H9 (cell line): ENCODE results near the gene SCGB1D2. TPM values are rescaled to one million over a fixed set of nuclear protein-coding genes. Genes with fewer than 3 reads are reported as not detected.

ENCODE experiments used
- DNase-seq: peaks from one replicate; pipeline ENCODE4 v3.0.0-alpha.2; 2017
- H2AFZ ChIP-seq: one replicate; pipeline ENCODE4 v1.6.1; 2013; ENCODE audit warnings: mild to moderate bottlenecking, low read length, control low read depth, moderate library complexity
- H2AK5ac ChIP-seq: 2 replicates; pipeline ENCODE4 v1.6.1; 2013; ENCODE audit warnings: low read length, control low read depth, mixed read lengths; ENCODE audit not compliant: insufficient read length
- H2BK120ac ChIP-seq: one replicate; pipeline ENCODE4 v1.6.1; 2013; ENCODE audit warnings: low read depth, mild to moderate bottlenecking, low read length, control low read depth, inconsistent platforms; ENCODE audit not compliant: poor library complexity, severe bottlenecking
- H2BK12ac ChIP-seq: 2 replicates; pipeline ENCODE4 v1.6.1; 2013; ENCODE audit warnings: low read length, control low read depth, mixed read lengths, low read depth; ENCODE audit not compliant: insufficient read length
- H2BK15ac ChIP-seq: 2 replicates; pipeline ENCODE4 v1.6.1; 2013; ENCODE audit warnings: low read depth, low read length, control low read depth
- H2BK20ac ChIP-seq: one replicate; pipeline ENCODE4 v1.6.1; 2013; ENCODE audit warnings: low read depth, mild to moderate bottlenecking, low read length, control low read depth, inconsistent platforms; ENCODE audit not compliant: poor library complexity, severe bottlenecking
- H2BK5ac ChIP-seq: 2 replicates; pipeline ENCODE4 v1.6.1; 2013; ENCODE audit warnings: low read length, control low read depth, mixed read lengths; ENCODE audit not compliant: insufficient read length
- H3K14ac ChIP-seq: 2 replicates; pipeline ENCODE4 v1.6.1; 2013; ENCODE audit warnings: low read length, control low read depth; ENCODE audit not compliant: insufficient read depth
- H3K18ac ChIP-seq: 2 replicates; pipeline ENCODE4 v1.6.1; 2013; ENCODE audit warnings: low read depth, mild to moderate bottlenecking, mixed read lengths, low read length, control low read depth; ENCODE audit not compliant: insufficient read length
- H3K23ac ChIP-seq: 2 replicates; pipeline ENCODE4 v1.6.1; 2013; ENCODE audit warnings: low read length, control low read depth, mixed read lengths, low read depth; ENCODE audit not compliant: insufficient read length
- H3K23me2 ChIP-seq: 2 replicates; pipeline ENCODE4 v1.6.1; 2013; ENCODE audit warnings: low read depth, mild to moderate bottlenecking, mixed read lengths, low read length, control low read depth; ENCODE audit not compliant: insufficient read length, poor library complexity, severe bottlenecking
- H3K27ac ChIP-seq: 2 replicates; pipeline ENCODE4 v1.5.1; 2013; ENCODE audit warnings: low read length, control low read depth, mixed read lengths, low read depth; ENCODE audit not compliant: insufficient read length
- H3K27me3 ChIP-seq: 2 replicates; pipeline ENCODE4 v1.6.1; 2013; ENCODE audit warnings: low read length, control low read depth, inconsistent platforms; ENCODE audit not compliant: insufficient read depth
- H3K4ac ChIP-seq: 2 replicates; pipeline ENCODE4 v1.6.1; 2013; ENCODE audit warnings: low read depth, mild to moderate bottlenecking, control low read depth, inconsistent platforms, low read length, moderate library complexity
- H3K4me1 ChIP-seq: 2 replicates; pipeline ENCODE4 v1.6.1; 2013; ENCODE audit warnings: low read length, control low read depth, inconsistent platforms; ENCODE audit not compliant: insufficient read depth
- H3K4me2 ChIP-seq: 2 replicates; pipeline ENCODE4 v1.6.1; 2013; ENCODE audit warnings: low read length, control low read depth, mixed read lengths; ENCODE audit not compliant: insufficient read length, insufficient read depth
- H3K56ac ChIP-seq: 2 replicates; pipeline ENCODE4 v1.6.1; 2013; ENCODE audit warnings: low read depth, mild to moderate bottlenecking, mixed read lengths, low read length, control low read depth; ENCODE audit not compliant: insufficient read length
- H3K79me1 ChIP-seq: 2 replicates; pipeline ENCODE4 v1.6.1; 2013; ENCODE audit warnings: low read depth, mild to moderate bottlenecking, moderate library complexity, low read length, control low read depth, inconsistent platforms; ENCODE audit not compliant: insufficient read depth, poor library complexity, severe bottlenecking
- H3K79me2 ChIP-seq: 2 replicates; pipeline ENCODE4 v1.6.1; 2013; ENCODE audit warnings: low read length, control low read depth, inconsistent platforms; ENCODE audit not compliant: insufficient read depth
- H3K9ac ChIP-seq: 2 replicates; pipeline ENCODE4 v1.6.1; 2013; ENCODE audit warnings: low read length, control low read depth, mixed read lengths; ENCODE audit not compliant: insufficient read length; ENCODE audit errors: extremely low read depth
- H3K9me3 ChIP-seq: one replicate; pipeline ENCODE4 v1.6.1; 2013; ENCODE audit warnings: low read depth, low read length, inconsistent platforms; ENCODE audit not compliant: control insufficient read depth
- H3T11ph ChIP-seq: one replicate; pipeline ENCODE4 v1.6.1; 2013; ENCODE audit warnings: mild to moderate bottlenecking, low read length, control low read depth, inconsistent platforms
- H4K20me1 ChIP-seq: one replicate; pipeline ENCODE4 v1.6.1; 2013; ENCODE audit not compliant: control insufficient read depth, insufficient read length, insufficient read depth
- H4K5ac ChIP-seq: 2 replicates; pipeline ENCODE4 v1.6.1; 2013; ENCODE audit warnings: low read depth, mild to moderate bottlenecking, mixed read lengths, low read length, control low read depth; ENCODE audit not compliant: insufficient read length
- H4K8ac ChIP-seq: replicated peaks from 2 replicates; pipeline ENCODE4 v1.6.1; 2013; ENCODE audit warnings: low read length, control low read depth, mixed read lengths, low read depth; ENCODE audit not compliant: insufficient read length
- H4K91ac ChIP-seq: 2 replicates; pipeline ENCODE4 v1.6.1; 2013; ENCODE audit warnings: low read depth, mild to moderate bottlenecking, moderate library complexity, mixed read lengths, low read length, control low read depth; ENCODE audit not compliant: insufficient read length
- H3K27ac Mint-ChIP-seq, 3 experiments: 2 replicates in 2 of 3; 3 replicates in 1 of 3; pipeline ENCODE4 v1.8.0; 2020 to 2021; ENCODE audit warnings: mixed read lengths in 3 of 3, mild to moderate bottlenecking in 1 of 3, moderate library complexity in 1 of 3
- H3K27me3 Mint-ChIP-seq: 2 replicates; pipeline ENCODE4 v1.8.0; 2021; ENCODE audit warnings: low read depth, mild to moderate bottlenecking, moderate library complexity, mixed read lengths
- H3K36me3 Mint-ChIP-seq, 3 experiments: 2 replicates in 2 of 3; 3 replicates in 1 of 3; pipeline ENCODE4 v1.8.0; 2020 to 2021; ENCODE audit warnings: low read depth in 3 of 3, mixed read lengths in 3 of 3; ENCODE audit not compliant: insufficient read depth in 1 of 3
- H3K4me1 Mint-ChIP-seq, 2 experiments: 2 replicates each; pipeline ENCODE4 v1.8.0; 2020; ENCODE audit warnings: mixed read lengths in 2 of 2
- H3K4me3 Mint-ChIP-seq, 2 experiments: 2 replicates in 1 of 2; 3 replicates in 1 of 2; pipeline ENCODE4 v1.8.0; 2020 to 2021; ENCODE audit warnings: mild to moderate bottlenecking in 2 of 2, mixed read lengths in 2 of 2, moderate library complexity in 1 of 2
- H3K9me3 Mint-ChIP-seq, 2 experiments: 2 replicates in 1 of 2; 3 replicates in 1 of 2; pipeline ENCODE4 v1.8.0; 2020; ENCODE audit warnings: mild to moderate bottlenecking in 2 of 2, mixed read lengths in 2 of 2, moderate library complexity in 1 of 2
- WGBS: extraction: QIAGEN DNeasy Blood & Tissue Kit; methylation state at CpG from one replicate; pipeline ENCODE4 v1.1.7; 2013; ENCODE audit warnings: missing lambda C conversion rate, low lambda C conversion rate, mixed read lengths; ENCODE audit not compliant: insufficient read length; ENCODE audit errors: extremely low coverage; 5-methylcytosine and 5-hydroxymethylcytosine counted together
- total RNA-seq: library from RNA; stranded (reverse); gene quantifications from 2 replicates; pipeline ENCODE4 v1.2.1, GENCODE V29; 2021
- TF ChIP-seq, protein P1 (sequence below): fragments of 200-600 bp; sonication (generic); conservative IDR thresholded peaks from 3 replicates; pipeline ENCODE4 v1.8.0; 2021; ENCODE audit warnings: antibody characterized with exemption, mild to moderate bottlenecking

SCGB1D2 gene
- total RNA-seq, 1 experiment from 2014 or later, result not detected

DNA sequence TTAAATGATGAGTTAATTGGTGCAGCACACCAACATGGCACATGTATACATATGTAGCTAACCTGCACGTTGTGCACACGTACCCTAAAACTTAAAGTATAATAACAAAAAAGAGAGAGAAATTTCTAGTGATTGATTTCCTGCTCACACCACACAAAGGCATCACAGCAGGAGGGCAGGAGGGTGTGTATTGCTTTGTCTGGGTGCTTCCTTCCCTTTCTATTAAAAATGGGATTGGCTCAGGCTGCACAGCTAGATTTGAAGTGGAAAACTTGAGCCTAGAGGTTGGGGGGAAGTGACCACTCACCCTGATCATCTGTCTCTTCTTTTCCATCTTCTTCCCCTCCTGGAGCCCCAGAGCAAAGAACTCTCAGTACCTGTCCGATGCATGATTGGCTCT lies 944 bp upstream of the SCGB1D2 start:
- H3K14ac ChIP-seq, result no peak overlapping the region
- peaks cover 5 to 13% of the 10 kb centered on the region in 2 experiments; a peak in 2 of 4 replicates for H3K4me1 Mint-ChIP-seq
- H3K79me2 ChIP-seq, result peaks cover 1% of the 10 kb centered on the region; the same call in 1 of the 2 replicates
- no peaks in the 10 kb centered on the region for H3K4me1 ChIP-seq
- no peak overlapping the region for H2AFZ ChIP-seq
- H3K18ac ChIP-seq, result no peak overlapping the region
- H2BK5ac ChIP-seq, result no peak overlapping the region
- no peak overlapping the region for H4K91ac ChIP-seq
- no peak overlapping the region for H3K4me2 ChIP-seq
- H3K27me3 ChIP-seq, result no peaks in the 10 kb centered on the region
- no peak overlapping the region for H4K5ac ChIP-seq
- no peak overlapping the region for H3K23ac ChIP-seq
- no peak overlapping the region for H2BK120ac ChIP-seq
- no peak overlapping the region for H3K4me3 Mint-ChIP-seq
- no peak overlapping the region for H3K4ac ChIP-seq
- no CpG with 5 or more reads among the region's 3 CpGs for WGBS
- H2BK20ac ChIP-seq, result no peak overlapping the region
- no peaks in the 10 kb centered on the region for H3K36me3 Mint-ChIP-seq
- H3K9me3 ChIP-seq, result no peaks in the 10 kb centered on the region
- H3K9ac ChIP-seq, result no peak overlapping the region
- TF ChIP-seq, protein P1, sequence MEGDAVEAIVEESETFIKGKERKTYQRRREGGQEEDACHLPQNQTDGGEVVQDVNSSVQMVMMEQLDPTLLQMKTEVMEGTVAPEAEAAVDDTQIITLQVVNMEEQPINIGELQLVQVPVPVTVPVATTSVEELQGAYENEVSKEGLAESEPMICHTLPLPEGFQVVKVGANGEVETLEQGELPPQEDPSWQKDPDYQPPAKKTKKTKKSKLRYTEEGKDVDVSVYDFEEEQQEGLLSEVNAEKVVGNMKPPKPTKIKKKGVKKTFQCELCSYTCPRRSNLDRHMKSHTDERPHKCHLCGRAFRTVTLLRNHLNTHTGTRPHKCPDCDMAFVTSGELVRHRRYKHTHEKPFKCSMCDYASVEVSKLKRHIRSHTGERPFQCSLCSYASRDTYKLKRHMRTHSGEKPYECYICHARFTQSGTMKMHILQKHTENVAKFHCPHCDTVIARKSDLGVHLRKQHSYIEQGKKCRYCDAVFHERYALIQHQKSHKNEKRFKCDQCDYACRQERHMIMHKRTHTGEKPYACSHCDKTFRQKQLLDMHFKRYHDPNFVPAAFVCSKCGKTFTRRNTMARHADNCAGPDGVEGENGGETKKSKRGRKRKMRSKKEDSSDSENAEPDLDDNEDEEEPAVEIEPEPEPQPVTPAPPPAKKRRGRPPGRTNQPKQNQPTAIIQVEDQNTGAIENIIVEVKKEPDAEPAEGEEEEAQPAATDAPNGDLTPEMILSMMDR, result no peak
- no peaks in the 10 kb centered on the region for H3K9me3 Mint-ChIP-seq
- no peak overlapping the region for H2AK5ac ChIP-seq
- no peak overlapping the region for H2BK12ac ChIP-seq
- H3T11ph ChIP-seq, result no peak overlapping the region
- no peak overlapping the region for H3K27ac Mint-ChIP-seq
- no peak for DNase-seq
- no peak overlapping the region for H3K27ac ChIP-seq
- no peaks in the 10 kb centered on the region for H3K79me1 ChIP-seq
- peaks cover 19% of the 10 kb centered on the region for H3K27me3 Mint-ChIP-seq
- no peaks in the 10 kb centered on the region for H3K23me2 ChIP-seq
- H4K20me1 ChIP-seq, result no peaks in the 10 kb centered on the region
- H4K8ac ChIP-seq, result no peak overlapping the region
- H3K56ac ChIP-seq, result no peak overlapping the region
- no peak overlapping the region for H2BK15ac ChIP-seq
